GM12878 (cell line): Measurements from ENCODE around the gene RERE. TPM values are rescaled to one million over a fixed set of nuclear protein-coding genes. Genes with fewer than 3 reads are reported as not detected.

Experiments
- ATAC-seq: fragments of 200-7000 bp; cut with Tn5 transposase; 3 replicates; pipeline ENCODE4 v1.9.1; 2020; ENCODE audit warnings: mild to moderate bottlenecking, moderate library complexity
- BruUV-seq: library from RNA; stranded (reverse); fragments of 400-500 nt; replicated peaks from 2 replicates; lab custom pipeline; 2021; lab: Mats Ljungman, UMichigan
- CTCF ChIA-PET: fragments of 300-600 bp; sonication (Branson Sonifier 250); formaldehyde crosslinking; extraction: SDS; loops from one replicate; lab custom pipeline; 2021; ENCODE audit warnings: inconsistent platforms; lab: Yijun Ruan, JAX
- POLR2A ChIA-PET: fragments of 350-600 bp; formaldehyde crosslinking; extraction: SDS; loops from one replicate; lab custom pipeline; 2021; ENCODE audit warnings: inconsistent platforms; lab: Charles Lee
- RAD21 ChIA-PET: fragments of 300-600 bp; sonication (Branson Sonifier 250); formaldehyde crosslinking; loops from one replicate; lab custom pipeline; 2023; ENCODE audit warnings: antibody characterized with exemption; ENCODE audit not compliant: unreplicated experiment; lab: Charles Lee
- SMC1A ChIA-PET: fragments of 300-600 bp; sonication (Branson Sonifier 250); formaldehyde crosslinking; loops from one replicate; lab custom pipeline; 2023; ENCODE audit not compliant: unreplicated experiment, uncharacterized antibody; lab: Charles Lee
- DNase-seq: peaks from one replicate; pipeline ENCODE4 v3.0.0-alpha.2; 2011; ENCODE audit warnings: low read depth, low spot score
- FAIRE-seq: peaks from 3 replicates; lab custom pipeline; 2011; peaks lifted over from hg19 to GRCh38; lab: Jason Lieb, UNC
- H2AFZ ChIP-seq: 2 replicates; pipeline ENCODE4 v1.6.0; 2011; ENCODE audit warnings: low read depth, low read length, control low read depth; ENCODE audit not compliant: control insufficient read depth
- H3K27ac ChIP-seq: 2 replicates; pipeline ENCODE4 v1.5.1; 2011; ENCODE audit warnings: control low read depth; ENCODE audit not compliant: control insufficient read depth, insufficient read depth
- H3K27me3 ChIP-seq, 2 experiments: replicated peaks in 1 of 2; 2 replicates each; pipeline versions ENCODE4 v1.6.0 to v1.6.1; 2011; ENCODE audit warnings: low read length in 1 of 2; ENCODE audit not compliant: control insufficient read depth in 2 of 2, insufficient read depth in 2 of 2
- H3K36me3 ChIP-seq, 2 experiments: 2 replicates each; pipeline ENCODE4 v1.5.1; 2011; ENCODE audit warnings: low read length in 1 of 2; ENCODE audit not compliant: control insufficient read depth in 2 of 2, insufficient read depth in 2 of 2
- H3K4me1 ChIP-seq: 2 replicates; pipeline ENCODE4 v1.6.1; 2011; ENCODE audit warnings: mild to moderate bottlenecking, low read length, moderate library complexity, mixed read lengths; ENCODE audit not compliant: control insufficient read depth, insufficient read depth
- H3K4me2 ChIP-seq: 2 replicates; pipeline ENCODE4 v1.6.0; 2011; ENCODE audit warnings: control low read depth; ENCODE audit not compliant: control insufficient read depth, insufficient read depth
- H3K4me3 ChIP-seq: fragments of 200-600 bp; sonication (generic); 2 replicates; pipeline ENCODE4 v1.5.1; 2016
- H3K79me2 ChIP-seq: 2 replicates; pipeline ENCODE4 v1.6.0; 2011; ENCODE audit warnings: low read length; ENCODE audit not compliant: control insufficient read depth, insufficient read depth
- H3K9ac ChIP-seq: 2 replicates; pipeline ENCODE4 v1.8.0; 2011; ENCODE audit warnings: low read length, control low read depth, mixed read lengths; ENCODE audit not compliant: control insufficient read depth, insufficient read depth
- H3K9me3 ChIP-seq: replicated peaks from 3 replicates; pipeline ENCODE4 v1.5.1; 2011; ENCODE audit warnings: mild to moderate bottlenecking, low read length; ENCODE audit not compliant: control insufficient read depth, insufficient read depth
- H4K20me1 ChIP-seq: 2 replicates; pipeline ENCODE4 v1.6.0; 2011; ENCODE audit not compliant: control insufficient read depth, insufficient read depth
- ETV6 ChIP-seq, 2 experiments: fragments of 450-650 bp in 1 of 2; IDR thresholded peaks in 1 of 2; conservative IDR thresholded peaks in 1 of 2; 2 replicates each; pipeline ENCODE4 v1.6.1; 2014; ENCODE audit warnings: antibody characterized with exemption in 1 of 2, borderline replicate concordance in 1 of 2, low read depth in 1 of 2, mild to moderate bottlenecking in 1 of 2, moderate library complexity in 1 of 2
- MEF2A ChIP-seq: IDR thresholded peaks from 2 replicates; pipeline ENCODE4 v1.6.1; 2011; ENCODE audit warnings: low read depth, mild to moderate bottlenecking, low read length, moderate library complexity; ENCODE audit not compliant: insufficient read depth
- MXI1 ChIP-seq: fragments of 150-350 bp; IDR thresholded peaks from 2 replicates; pipeline ENCODE4 v1.6.1; 2011; ENCODE audit warnings: low read depth, mild to moderate bottlenecking, inconsistent platforms, low read length, improper control_type of control experiment
- PBX3 ChIP-seq: IDR thresholded peaks from 2 replicates; pipeline ENCODE4 v1.6.1; 2011; ENCODE audit warnings: mild to moderate bottlenecking, low read depth, low read length, moderate library complexity; ENCODE audit not compliant: insufficient replicate concordance
- RCOR1 ChIP-seq: conservative IDR thresholded peaks from 2 replicates; pipeline ENCODE4 v1.6.1; 2012; ENCODE audit warnings: low read depth, low read length, improper control_type of control experiment
- SREBF1 ChIP-seq: IDR thresholded peaks from 2 replicates; pipeline ENCODE4 v1.6.1; 2012; ENCODE audit warnings: mild to moderate bottlenecking, low read length
- ZNF207 ChIP-seq: fragments of 450-650 bp; IDR thresholded peaks from 2 replicates; pipeline ENCODE4 v1.6.1; 2014; ENCODE audit warnings: antibody characterized with exemption, mild to moderate bottlenecking, borderline replicate concordance
- WGBS: methylation state at CpG from one replicate; pipeline ENCODE4 v1.1.6; 2016; ENCODE audit warnings: low lambda C conversion rate; ENCODE audit not compliant: insufficient replicate concordance, insufficient coverage; ENCODE audit errors: missing lambda C conversion rate; 5-methylcytosine and 5-hydroxymethylcytosine counted together
- in situ Hi-C: fragments of 300-500 bp; cut with MboI; formaldehyde crosslinking; loops from 9 replicates; pipeline ENCODE4 v1.14.3; 2018; ENCODE audit warnings: mixed read lengths
- intact Hi-C: fragments of 100-400 bp; cut with micrococcal nuclease; formaldehyde crosslinking; loops from one replicate; pipeline ENCODE4 v1.14.2; 2022; ENCODE audit not compliant: unreplicated experiment
- polyA plus RNA-seq, 11 experiments: library from polyadenylated mRNA; depleted of rRNA in 4 of 11; unstranded in 6 of 11; stranded (reverse) in 5 of 11; fragments of >200 nt; fragmentation: Nextera tagmentation in 4 of 11; fragmentation: Illumina TruSeq in 1 of 11; extraction: Ambion mirVana in 4 of 11; extraction: Trizol in 1 of 11; gene quantifications; 1 replicate in 1 of 11; 2 replicates in 10 of 11; pipeline versions ENCODE4 v1.2.1 to v1.2.3, GENCODE V29; 2011 to 2016; ENCODE audit warnings: inconsistent platforms in 2 of 11, missing spikeins in 2 of 11, low read depth in 1 of 11
- total RNA-seq, 4 experiments: library from RNA; depleted of rRNA in 3 of 4; stranded (reverse); fragments of >200 nt in 3 of 4; fragmentation: Illumina TruSeq in 1 of 4; extraction: Trizol in 1 of 4; gene quantifications; 2 replicates each; pipeline versions ENCODE4 v1.2.1 to v1.2.3, GENCODE V29; 2013 to 2021
- TF ChIP-seq, protein P1 (sequence below): fragments of 450-650 bp; IDR thresholded peaks from 2 replicates; pipeline ENCODE4 v1.6.1; 2016; ENCODE audit warnings: mild to moderate bottlenecking, moderate library complexity, borderline replicate concordance

The RERE gene
- total and polyA plus RNA-seq, 10 of the 15 experiments (the other 5 are each of a cell fraction or from before 2014, with no cell fraction given), result 5.2 to 60.5 (median 20.2) TPM

DNA sequence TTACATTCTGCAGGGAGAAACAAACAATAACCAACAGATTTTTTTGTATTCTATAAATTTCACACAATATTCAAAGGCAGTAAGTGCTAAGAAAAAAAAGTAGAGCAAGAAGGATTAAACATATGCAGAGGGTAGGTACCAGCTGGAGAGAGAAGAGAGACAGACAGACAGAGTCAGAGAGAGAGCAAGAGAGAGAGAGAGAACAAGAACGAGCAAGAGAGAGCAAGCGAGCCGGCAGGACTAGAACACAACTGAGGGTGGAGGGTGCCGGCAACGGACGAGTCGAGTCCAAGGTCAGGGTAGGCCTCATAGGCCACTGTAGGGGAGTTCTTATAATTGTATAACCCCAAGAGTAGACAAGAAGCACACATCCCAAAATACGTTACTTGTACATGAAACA is 97.1 kb downstream of the RERE start:
- H3K79me2 ChIP-seq, result peaks cover 8% of the 10 kb centered on the region
- intact Hi-C loops, result loop anchor here (10.0 kb wide), 1 partner anchor 326 kb away; no protein-coding TSS in a partner anchor
- H3K9me3 ChIP-seq, result no peaks in the 10 kb centered on the region
- H3K4me1 ChIP-seq, result peaks cover 19% of the 10 kb centered on the region
- SMC1A ChIA-PET, result no interaction called here
- no peak overlapping the region for H3K9ac ChIP-seq
- H3K27ac ChIP-seq, result no peak overlapping the region
- no peaks in the 10 kb centered on the region for H3K36me3 ChIP-seq
- no peaks in the 10 kb centered on the region for H3K27me3 ChIP-seq
- TF ChIP-seq ZNF207, result no peak
- no peak for TF ChIP-seq MEF2A
- TF ChIP-seq RCOR1, result no peak
- no peak for TF ChIP-seq SREBF1
- TF ChIP-seq PBX3, result no peak
- no peak for TF ChIP-seq ETV6 (conservative IDR thresholded peaks at IDR 0.05 in 1 of 2, IDR thresholded peaks at IDR 0.05 in 1 of 2; ENCODE audit: borderline replicate concordance in 1 of 2, low read depth in 1 of 2)
- TF ChIP-seq MXI1, result no peak
- TF ChIP-seq, protein P1, sequence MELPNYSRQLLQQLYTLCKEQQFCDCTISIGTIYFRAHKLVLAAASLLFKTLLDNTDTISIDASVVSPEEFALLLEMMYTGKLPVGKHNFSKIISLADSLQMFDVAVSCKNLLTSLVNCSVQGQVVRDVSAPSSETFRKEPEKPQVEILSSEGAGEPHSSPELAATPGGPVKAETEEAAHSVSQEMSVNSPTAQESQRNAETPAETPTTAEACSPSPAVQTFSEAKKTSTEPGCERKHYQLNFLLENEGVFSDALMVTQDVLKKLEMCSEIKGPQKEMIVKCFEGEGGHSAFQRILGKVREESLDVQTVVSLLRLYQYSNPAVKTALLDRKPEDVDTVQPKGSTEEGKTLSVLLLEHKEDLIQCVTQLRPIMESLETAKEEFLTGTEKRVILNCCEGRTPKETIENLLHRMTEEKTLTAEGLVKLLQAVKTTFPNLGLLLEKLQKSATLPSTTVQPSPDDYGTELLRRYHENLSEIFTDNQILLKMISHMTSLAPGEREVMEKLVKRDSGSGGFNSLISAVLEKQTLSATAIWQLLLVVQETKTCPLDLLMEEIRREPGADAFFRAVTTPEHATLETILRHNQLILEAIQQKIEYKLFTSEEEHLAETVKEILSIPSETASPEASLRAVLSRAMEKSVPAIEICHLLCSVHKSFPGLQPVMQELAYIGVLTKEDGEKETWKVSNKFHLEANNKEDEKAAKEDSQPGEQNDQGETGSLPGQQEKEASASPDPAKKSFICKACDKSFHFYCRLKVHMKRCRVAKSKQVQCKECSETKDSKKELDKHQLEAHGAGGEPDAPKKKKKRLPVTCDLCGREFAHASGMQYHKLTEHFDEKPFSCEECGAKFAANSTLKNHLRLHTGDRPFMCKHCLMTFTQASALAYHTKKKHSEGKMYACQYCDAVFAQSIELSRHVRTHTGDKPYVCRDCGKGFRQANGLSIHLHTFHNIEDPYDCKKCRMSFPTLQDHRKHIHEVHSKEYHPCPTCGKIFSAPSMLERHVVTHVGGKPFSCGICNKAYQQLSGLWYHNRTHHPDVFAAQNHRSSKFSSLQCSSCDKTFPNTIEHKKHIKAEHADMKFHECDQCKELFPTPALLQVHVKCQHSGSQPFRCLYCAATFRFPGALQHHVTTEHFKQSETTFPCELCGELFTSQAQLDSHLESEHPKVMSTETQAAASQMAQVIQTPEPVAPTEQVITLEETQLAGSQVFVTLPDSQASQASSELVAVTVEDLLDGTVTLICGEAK, result no peak
- TF ChIP-seq, all 136 proteins: peak for 0
- ChIA-PET POLR2A (interaction anchor here (1.1 kb wide), 1 partner anchor 159 kb away, joined by 3 read pairs; no protein-coding TSS in a partner anchor), RAD21 (interaction anchor here (4.0 kb wide), 1 partner anchor 129 kb away, joined by 31 read pairs; no protein-coding TSS in a partner anchor), CTCF (interaction anchor here (1.5 to 4.8 kb wide), 2 partner anchors 8 to 41 kb away, joined by 3 to 50 read pairs; no protein-coding TSS in a partner anchor)
- in situ Hi-C loops, result no loop called here
- Histone ChIP-seq H4K20me1 (no peaks in the 10 kb centered on the region), H3K4me2 (no peak overlapping the region), H2AFZ (no peak overlapping the region), H3K4me3 (no peak overlapping the region)
- ATAC-seq (no peak), FAIRE-seq (no peak), DNase-seq (no peak)
- 98% methylated on average over 8 of the region's 8 CpGs for WGBS
- BruUV-seq, result no TSS peak
